ENCODE results near the gene ANKRD28. TPM values are rescaled to one million over a fixed set of nuclear protein-coding genes. Genes with fewer than 3 reads are reported as not detected.
A peak's percentile ranks its signal among the peaks of the same experiment; 100 is the strongest.

The ANKRD28 gene
- total RNA-seq, 1 donor from 2014 or later: 71.9 TPM

GRCh38 chr3:15654127-15654526 is 143.7 kb downstream of the ANKRD28 start:
- DNase-seq (ENCODE audit: low spot score) (no peak), ATAC-seq (no peak)
- intact Hi-C loops (cut with DNase I): no loop called here

DNA sequence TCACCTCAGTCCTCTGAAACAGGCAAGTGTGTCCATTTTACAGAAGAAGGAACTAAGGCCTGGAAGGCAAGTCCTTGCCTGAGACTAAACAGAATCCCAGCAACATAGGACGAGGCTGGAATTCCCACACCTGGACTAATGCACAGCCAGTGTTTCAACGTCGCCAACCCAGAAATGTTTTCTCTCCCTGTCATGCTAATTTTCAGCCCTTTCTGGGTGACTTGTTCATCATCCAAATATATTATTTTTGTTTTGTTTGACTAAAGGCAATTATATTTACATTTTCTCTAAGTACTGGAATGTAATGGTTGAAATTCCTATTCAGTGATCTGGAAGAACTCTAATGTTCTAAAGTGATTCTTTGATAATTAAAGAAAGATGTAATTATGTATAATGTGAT is 144.5 kb downstream of the ANKRD28 start:
- ATAC-seq: no peak
- no peak for DNase-seq (ENCODE audit: low spot score)
- intact Hi-C loops (cut with DNase I): no loop called here

- intact Hi-C loops (cut with DNase I): no loop called here
- no peak for DNase-seq (ENCODE audit: low spot score)
- no peak for ATAC-seq
These were observed 146.4 kb downstream of the ANKRD28 start for GRCh38 chr3:15651396-15651795.

GRCh38 chr3:15649858-15650257 is 147.9 kb downstream of the ANKRD28 start:
- DNase-seq (ENCODE audit: low spot score) (no peak), ATAC-seq (no peak)
- intact Hi-C loops (cut with DNase I): no loop called here

DNA sequence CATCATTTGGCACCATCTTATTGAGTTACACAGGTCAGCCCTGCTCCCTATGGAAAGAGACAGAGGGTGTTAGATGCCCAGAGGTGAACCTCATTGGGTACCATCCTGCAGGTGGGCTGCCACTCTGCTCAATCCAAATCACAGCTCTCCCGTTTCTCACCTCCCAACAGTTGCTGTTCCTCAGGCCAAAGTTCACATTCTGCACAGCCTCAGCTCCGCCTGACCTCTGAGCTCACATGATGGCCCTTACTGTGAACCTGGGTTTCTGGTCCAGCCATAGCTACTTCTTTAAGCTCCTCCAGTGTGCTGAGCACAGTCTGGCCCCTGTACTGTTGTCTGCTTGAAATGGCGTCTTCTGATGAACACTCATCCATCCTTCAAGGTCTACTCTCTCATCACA is 148.4 kb downstream of the ANKRD28 start:
- DNase-seq (ENCODE audit: low spot score): no peak
- no peak for ATAC-seq
- intact Hi-C loops (cut with DNase I): no loop called here

DNA sequence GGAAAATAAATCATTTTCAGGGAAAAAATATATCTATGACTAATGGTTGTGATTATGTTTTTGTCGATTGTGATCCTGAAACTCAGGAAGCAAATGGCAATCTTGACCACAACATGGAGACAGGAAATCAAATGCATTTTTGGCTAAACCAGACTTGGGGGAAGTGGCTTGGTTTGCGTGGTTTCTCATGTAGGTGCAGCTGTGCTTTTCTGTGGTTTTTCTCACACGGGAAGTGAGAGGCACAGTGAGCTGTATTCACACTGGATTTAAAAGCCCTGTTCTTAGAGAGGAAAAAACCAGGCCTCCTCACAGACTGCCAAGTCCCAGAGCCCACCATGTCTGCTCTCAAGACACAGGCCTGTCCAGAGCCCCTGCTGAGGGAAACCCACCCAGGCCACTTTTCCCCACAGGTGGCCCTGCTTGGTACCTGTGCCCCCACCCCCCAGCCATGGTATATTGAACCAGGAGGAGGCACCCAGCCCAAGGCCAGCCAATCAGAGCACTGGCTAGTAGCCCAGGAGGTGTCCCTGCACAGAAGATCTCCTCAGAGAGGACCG is 150.1 kb downstream of the ANKRD28 start:
- ATAC-seq: peak; percentile 68
- no peak for DNase-seq (ENCODE audit: low spot score)
- intact Hi-C loops (cut with DNase I): no loop called here

DNA sequence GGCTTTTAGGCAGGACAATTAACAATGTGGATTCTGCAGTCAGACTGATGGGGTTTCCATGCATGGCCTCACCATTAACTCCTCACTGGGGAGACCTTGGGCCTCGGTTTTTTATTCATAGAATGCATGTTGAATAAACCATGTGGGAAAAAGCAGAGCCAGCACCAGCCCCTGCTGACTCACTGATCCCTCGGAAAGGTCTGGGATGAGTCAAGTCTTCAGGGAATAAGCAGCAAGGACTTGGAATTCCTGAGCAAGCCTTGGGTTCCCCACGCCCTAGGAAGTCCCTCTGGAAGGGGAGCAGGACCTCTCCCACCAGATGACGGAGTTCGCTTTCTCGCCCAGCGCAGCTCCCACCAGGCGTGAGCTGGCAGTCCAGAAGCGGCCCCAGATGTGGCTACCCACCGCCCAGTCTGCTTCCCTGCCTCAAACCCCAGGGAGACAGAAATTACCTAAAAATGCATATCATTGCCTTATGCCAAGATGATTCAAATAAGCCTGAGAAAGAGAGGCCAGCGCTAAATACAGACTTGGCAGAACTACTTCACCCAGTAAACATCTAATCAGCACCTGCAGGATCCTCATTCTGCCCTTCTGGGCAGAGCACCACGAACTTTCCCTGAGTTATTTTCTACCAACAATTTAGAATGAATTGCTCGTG is 150.8 kb downstream of the ANKRD28 start:
- peak; percentile 77 for ATAC-seq
- peak; percentile 71 for DNase-seq (ENCODE audit: low spot score)
- intact Hi-C loops (cut with DNase I): no loop called here

- ATAC-seq: no peak
- intact Hi-C loops (cut with DNase I): no loop called here
- DNase-seq (ENCODE audit: low spot score): no peak
These were observed 151.9 kb downstream of the ANKRD28 start for GRCh38 chr3:15645740-15646501.

DNA sequence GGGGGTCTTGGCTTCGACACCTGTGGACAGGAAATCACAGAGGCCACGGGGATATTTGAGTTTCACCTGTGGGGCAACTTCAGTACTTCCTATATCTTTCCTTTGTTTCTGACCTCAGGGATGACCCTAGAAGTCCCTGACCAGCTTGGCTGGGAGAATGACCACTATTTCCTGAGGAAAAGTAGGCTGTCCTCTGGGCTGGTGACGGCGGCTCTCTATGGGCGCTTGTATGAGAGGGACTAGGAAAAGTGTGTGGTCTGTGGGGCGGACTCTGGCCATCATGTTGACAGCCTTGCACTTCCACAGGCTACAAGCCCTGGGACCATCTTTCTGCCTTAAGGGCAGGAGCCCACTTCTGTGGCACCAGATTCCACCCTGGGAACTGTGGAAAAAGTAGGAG is 152.5 kb downstream of the ANKRD28 start:
- DNase-seq (ENCODE audit: low spot score) (no peak), ATAC-seq (no peak)
- intact Hi-C loops (cut with DNase I): no loop called here

DNA sequence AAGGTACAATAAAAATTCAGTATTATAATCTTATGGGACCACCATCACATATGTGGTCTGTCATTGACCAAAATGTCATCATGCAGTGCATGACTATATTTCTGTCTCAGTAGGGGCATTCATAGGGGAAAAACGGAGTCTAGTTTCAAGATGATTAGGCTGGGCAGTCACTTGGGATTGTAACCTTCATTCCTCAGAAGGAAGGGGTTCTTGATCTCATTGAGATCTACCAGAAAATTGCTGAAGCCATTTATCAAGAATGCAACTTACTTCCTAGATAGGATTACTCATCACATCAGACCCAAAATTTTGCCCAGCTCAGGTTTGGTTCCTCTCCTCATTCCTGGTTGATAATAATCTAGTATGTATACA is 158.9 kb downstream of the ANKRD28 start:
- ATAC-seq: no peak
- intact Hi-C loops (cut with DNase I): no loop called here
- DNase-seq (ENCODE audit: low spot score): no peak

GRCh38 chr3:15638193-15638890 is 159.4 kb downstream of the ANKRD28 start:
- intact Hi-C loops (cut with DNase I): no loop called here
- DNase-seq (ENCODE audit: low spot score): no peak
- no peak for ATAC-seq

GRCh38 chr3:15637131-15637951 is 160.4 kb downstream of the ANKRD28 start:
- ATAC-seq (no peak), DNase-seq (ENCODE audit: low spot score) (no peak)
- intact Hi-C loops (cut with DNase I): no loop called here

- no peak for DNase-seq (ENCODE audit: low spot score)
- intact Hi-C loops (cut with DNase I): no loop called here
- peak; percentile 67 for ATAC-seq
These were observed 161.6 kb downstream of the ANKRD28 start for GRCh38 chr3:15636028-15636709.

DNA sequence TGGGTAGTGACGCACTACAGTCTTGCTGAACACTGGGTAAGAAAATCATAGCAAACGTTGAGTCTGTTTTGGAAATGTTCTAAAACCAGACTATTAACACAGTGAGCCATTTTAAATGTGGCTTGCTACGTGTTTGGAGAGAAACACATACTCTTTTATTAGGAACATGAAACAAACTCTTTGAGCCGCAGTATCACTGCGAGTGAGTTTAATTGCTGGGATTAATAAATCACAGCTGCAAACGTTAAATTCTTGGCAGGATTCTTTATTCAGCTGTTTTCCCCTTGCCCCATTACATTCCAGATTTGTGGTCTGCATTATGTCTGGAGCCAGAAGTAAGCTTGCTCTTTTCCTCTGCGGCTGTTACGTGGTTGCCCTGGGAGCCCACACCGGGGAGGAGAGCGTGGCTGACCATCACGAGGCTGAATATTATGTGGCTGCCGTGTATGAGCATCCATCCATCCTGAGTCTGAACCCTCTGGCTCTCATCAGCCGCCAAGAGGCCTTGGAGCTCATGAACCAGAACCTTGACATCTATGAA is 162.6 kb downstream of the ANKRD28 start:
- intact Hi-C loops (cut with DNase I): no loop called here
- ATAC-seq: peak; percentile 80

GRCh38 chr3:15634671-15635070 is 163.1 kb downstream of the ANKRD28 start:
- intact Hi-C loops (cut with DNase I): no loop called here
- ATAC-seq (no peak), DNase-seq (ENCODE audit: low spot score) (no peak)

More for the DNA sequence above, 162.6 kb downstream of the ANKRD28 start:
- peak; percentile 71 for DNase-seq (ENCODE audit: low spot score)

GRCh38 chr3:15633766-15634598 is 163.8 kb downstream of the ANKRD28 start:
- intact Hi-C loops (cut with DNase I): no loop called here
- ATAC-seq (peak; percentile 16), DNase-seq (ENCODE audit: low spot score) (no peak)

DNA sequence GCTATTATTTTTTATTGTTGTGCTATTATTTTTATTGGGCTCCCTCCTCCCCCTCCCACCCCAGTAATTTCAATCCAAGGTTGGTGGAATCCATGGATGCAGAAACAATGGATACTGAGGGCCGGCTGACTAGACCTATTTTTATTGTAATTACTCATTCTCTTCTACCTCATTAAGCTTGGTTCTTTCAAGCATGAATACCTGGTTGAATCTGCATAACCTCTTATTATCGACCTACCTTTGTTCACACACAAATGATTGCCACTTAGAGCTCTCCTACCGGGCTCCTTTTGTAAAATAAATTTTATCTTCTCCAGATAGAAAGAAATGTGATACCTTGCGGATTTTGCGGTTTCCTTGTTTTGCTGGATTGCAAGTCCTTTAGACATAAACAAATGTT is 164.6 kb downstream of the ANKRD28 start:
- intact Hi-C loops (cut with DNase I): no loop called here
- ATAC-seq (no peak), DNase-seq (ENCODE audit: low spot score) (no peak)

All from sciatic nerve (tissue), 2 donors.